ENCODE results near the gene TRIM66. TPM values are rescaled to one million over a fixed set of nuclear protein-coding genes. Genes with fewer than 3 reads are reported as not detected.
A peak's percentile ranks its signal among the peaks of the same experiment; 100 is the strongest.

The TRIM66 gene
- total RNA-seq, 1 donor, result 5.6 TPM

GRCh38 chr11:8665222-8665621 lies 17.2 kb downstream of the TRIM66 start:
- H3K4me3 ChIP-seq (ENCODE audit: low read depth, low read length), result no peak overlapping the region
- no peak for DNase-seq (ENCODE audit: low read depth)
- no peak for TF ChIP-seq CTCF (IDR thresholded peaks at IDR 0.05; ENCODE audit: insufficient read depth, low read length)

GRCh38 chr11:8661001-8661795 lies 21.3 kb downstream of the TRIM66 start:
- H3K4me3 ChIP-seq (ENCODE audit: low read depth, low read length), result no peak overlapping the region
- no peak for DNase-seq (ENCODE audit: low read depth)
- no peak for TF ChIP-seq CTCF (IDR thresholded peaks at IDR 0.05; ENCODE audit: insufficient read depth, low read length)

GRCh38 chr11:8658321-8659057 lies 24.0 kb downstream of the TRIM66 start:
- peak; percentile 61 for DNase-seq (ENCODE audit: low read depth)
- H3K4me3 ChIP-seq (ENCODE audit: low read depth, low read length), result no peak overlapping the region
- TF ChIP-seq CTCF (IDR thresholded peaks at IDR 0.05; ENCODE audit: insufficient read depth, low read length), result no peak

GRCh38 chr11:8656291-8656690 lies 26.2 kb downstream of the TRIM66 start:
- no peak overlapping the region for H3K4me3 ChIP-seq (ENCODE audit: low read depth, low read length)
- TF ChIP-seq CTCF (IDR thresholded peaks at IDR 0.05; ENCODE audit: insufficient read depth, low read length), result no peak
- DNase-seq (ENCODE audit: low read depth), result no peak

- peak; percentile 24 for DNase-seq (ENCODE audit: low read depth)
- no peak overlapping the region for H3K4me3 ChIP-seq (ENCODE audit: low read depth, low read length)
- no peak for TF ChIP-seq CTCF (IDR thresholded peaks at IDR 0.05; ENCODE audit: insufficient read depth, low read length)
These were observed 28.0 kb downstream of the TRIM66 start for GRCh38 chr11:8654503-8654902.

GRCh38 chr11:8652140-8652539 lies 30.3 kb downstream of the TRIM66 start:
- no peak overlapping the region for H3K4me3 ChIP-seq (ENCODE audit: low read depth, low read length)
- peak; percentile 97 for DNase-seq (ENCODE audit: low read depth)
- TF ChIP-seq CTCF (IDR thresholded peaks at IDR 0.05; ENCODE audit: insufficient read depth, low read length), result no peak
